VCaP (cell line): Measurements from ENCODE around the gene IL17B.

Experiments used
- H3K27ac ChIP-seq: fragments of 450-650 bp; 2 replicates; pipeline ENCODE4 v1.5.1; 2017
- CTCF ChIP-seq: fragments of 450-650 bp; conservative IDR thresholded peaks from 2 replicates; pipeline ENCODE4 v1.5.1; 2017; ENCODE audit warnings: mild to moderate bottlenecking, moderate library complexity

IL17B gene

DNA sequence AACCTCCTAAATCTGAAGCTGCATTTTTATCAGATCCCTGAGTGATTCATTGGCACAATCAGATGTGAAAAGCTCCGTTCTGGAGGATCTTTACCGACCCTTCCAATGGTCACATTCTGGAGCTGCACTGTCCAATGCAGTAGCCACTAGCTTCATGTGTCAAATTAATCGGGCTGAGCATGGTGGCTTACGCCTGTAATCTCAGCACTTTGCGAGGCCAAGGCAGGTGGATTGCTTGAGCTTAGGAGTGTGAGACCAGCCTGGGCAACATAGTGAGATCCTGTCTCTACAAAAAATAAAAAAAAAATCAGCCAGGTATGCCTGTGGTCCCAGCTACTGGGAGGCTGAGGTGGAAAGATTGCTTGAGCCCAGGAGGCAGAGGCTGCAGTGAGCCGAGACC is 3.7 kb downstream of the IL17B start:
- no peak overlapping the region for H3K27ac ChIP-seq
- no peak for TF ChIP-seq CTCF

DNA sequence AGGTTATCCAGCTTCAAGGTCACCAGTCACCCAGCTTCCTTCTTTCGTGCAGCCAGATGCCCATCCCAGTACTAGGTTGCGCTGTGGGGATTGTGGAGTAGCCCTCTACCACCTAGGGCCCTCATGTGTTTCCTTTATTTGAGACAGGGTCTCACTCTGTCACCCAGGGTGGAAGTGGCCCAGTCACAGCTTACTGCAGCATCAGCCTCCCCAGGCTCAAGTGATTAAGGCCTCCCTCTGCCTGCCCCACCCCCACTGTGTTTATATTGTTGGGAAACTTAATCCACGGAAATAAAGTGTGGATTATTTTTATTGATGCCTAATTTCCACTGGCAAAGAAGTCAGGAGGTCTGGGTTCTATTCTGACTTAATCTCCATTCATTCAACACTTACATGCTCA is 4.3 kb downstream of the IL17B start:
- H3K27ac ChIP-seq, result no peak overlapping the region
- TF ChIP-seq CTCF, result no peak

DNA sequence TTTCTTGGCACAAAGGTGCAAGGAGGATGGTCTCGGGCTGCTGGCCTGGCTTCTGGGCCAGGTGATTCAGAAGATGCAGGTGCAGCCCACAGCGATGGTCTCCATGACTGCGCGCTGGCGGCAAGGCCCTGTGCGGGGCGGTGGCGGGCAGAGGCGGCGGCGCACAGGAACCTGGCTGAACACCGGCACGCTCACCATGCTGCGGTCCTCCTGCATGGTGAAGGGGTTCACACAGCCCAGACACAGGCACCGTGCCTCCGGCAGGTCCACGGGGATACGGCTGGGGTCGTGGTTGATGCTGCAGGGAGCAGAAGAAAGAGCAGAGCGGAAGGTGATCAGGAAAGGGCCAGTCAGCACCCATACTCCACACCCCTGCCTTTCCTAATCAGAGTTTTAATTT is 4.8 kb downstream of the IL17B start:
- TF ChIP-seq CTCF, result no peak
- no peak overlapping the region for H3K27ac ChIP-seq

GRCh38 chr5:149372932-149373331 is 6.2 kb downstream of the IL17B start:
- no peak overlapping the region for H3K27ac ChIP-seq
- TF ChIP-seq CTCF, result no peak

GRCh38 chr5:149372076-149372795 is 6.9 kb downstream of the IL17B start:
- no peak overlapping the region for H3K27ac ChIP-seq
- no peak for TF ChIP-seq CTCF

GRCh38 chr5:149371296-149371962 is 7.7 kb downstream of the IL17B start:
- TF ChIP-seq CTCF, result peak; percentile 89
- H3K27ac ChIP-seq, result no peak overlapping the region

GRCh38 chr5:149370878-149371277 is 8.2 kb downstream of the IL17B start:
- no peak overlapping the region for H3K27ac ChIP-seq
- TF ChIP-seq CTCF, result no peak
